Chondrocyte (in vitro differentiated cells): ENCODE measurements around the gene ARPIN. TPM values are rescaled to one million over a fixed set of nuclear protein-coding genes. Genes with fewer than 3 reads are reported as not detected.
"Not testable (repeated sequence)": the region's sequence is repeated elsewhere in the genome, so short reads cannot be mapped to it uniquely, and the experiment has no call there.

Experiments used
- DNase-seq: peaks from one replicate; pipeline ENCODE4 v3.0.0; 2021; ENCODE audit warnings: mixed read lengths, low spot score
- H3K27ac Mint-ChIP-seq: one replicate; pipeline ENCODE4 v1.8.0; 2021; ENCODE audit warnings: mild to moderate bottlenecking, moderate library complexity, mixed read lengths; ENCODE audit not compliant: unreplicated experiment
- H3K27me3 Mint-ChIP-seq: 2 replicates; pipeline ENCODE4 v1.8.0; 2021; ENCODE audit warnings: low read depth, mixed read lengths
- H3K36me3 Mint-ChIP-seq: 2 replicates; pipeline ENCODE4 v1.8.0; 2021; ENCODE audit warnings: low read depth, mixed read lengths
- H3K4me1 Mint-ChIP-seq: 2 replicates; pipeline ENCODE4 v1.8.0; 2021; ENCODE audit warnings: low read depth, mild to moderate bottlenecking, mixed read lengths
- H3K4me3 Mint-ChIP-seq: one replicate; pipeline ENCODE4 v1.8.0; 2021; ENCODE audit warnings: mild to moderate bottlenecking, moderate library complexity, mixed read lengths; ENCODE audit not compliant: unreplicated experiment
- H3K9me3 Mint-ChIP-seq: 2 replicates; pipeline ENCODE4 v1.8.0; 2021; ENCODE audit warnings: low read depth, mixed read lengths
- long read RNA-seq: library from polyadenylated mRNA; stranded (forward); transcript quantifications from one replicate; pipeline ENCODE4 v2.0.0, GENCODE V29; 2021
- total RNA-seq: library from RNA; stranded (reverse); gene quantifications from 3 replicates; pipeline ENCODE4 v1.2.1, GENCODE V29; 2021
- TF ChIP-seq, protein P1 (sequence below): fragments of 200-600 bp; sonication (generic); IDR thresholded peaks from 2 replicates; pipeline ENCODE4 v1.5.0; 2021; ENCODE audit warnings: antibody characterized with exemption, mild to moderate bottlenecking, moderate library complexity

The ARPIN gene
- total RNA-seq = 17.0 to 24.2 TPM (median 18.2 TPM) in 3 replicates
- long read RNA-seq, full-length matches to known transcripts = 11 of 14 reads
- long read RNA-seq, partial matches to known transcripts = 1 of 14 reads
- long read RNA-seq, other reads (novel, unspliced or antisense) = 2 of 14 reads

DNA sequence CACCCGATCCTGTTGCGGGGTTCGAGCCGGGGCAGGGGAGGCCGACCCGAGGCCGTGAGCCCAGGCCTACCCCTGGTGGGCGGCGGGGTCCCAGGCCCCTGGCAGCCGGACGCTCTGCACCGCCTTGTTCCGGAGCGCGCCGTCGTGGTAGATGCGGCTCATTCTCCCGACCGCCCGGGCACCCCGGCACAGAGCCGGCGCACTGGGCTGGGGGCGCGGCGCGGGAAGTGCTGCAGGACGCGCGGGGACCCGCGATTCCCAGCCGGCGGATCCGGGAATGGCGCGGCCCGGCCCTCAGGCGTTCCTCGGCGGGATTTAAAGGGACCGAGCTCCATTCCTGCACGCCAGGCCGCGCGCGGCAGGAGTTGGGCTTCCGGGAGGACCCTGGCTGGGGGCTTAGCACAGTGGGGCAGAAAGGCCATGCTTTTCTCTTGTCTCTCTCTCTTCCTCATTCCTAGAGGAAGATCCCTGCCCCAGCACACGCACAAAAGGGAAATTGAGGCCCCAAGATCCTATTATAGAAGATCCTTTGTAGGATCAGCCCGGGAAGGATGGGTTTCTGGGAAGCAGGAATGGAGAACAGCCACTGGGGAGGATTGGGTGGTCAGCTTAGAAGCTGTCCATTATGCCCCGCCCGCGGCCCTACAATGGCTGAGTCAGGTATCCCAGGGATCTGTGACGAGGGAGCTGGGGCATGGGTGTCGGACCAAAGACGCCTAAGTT, at the start of gene ARPIN:
Gene ARPIN (minus strand): TSS at position 279 of the 723 bp plus-strand sequence. CDS start 117 bp downstream, at position 162.
- Mint-ChIP-seq H3K9me3 (no peaks in the 10 kb centered on the region), H3K36me3 (peaks cover 4% of the 10 kb centered on the region), H3K4me3 (peak within 1 kb of the TSS; percentile 90), H3K27ac (peak within 1 kb of the TSS; percentile 74), H3K4me1 (peaks cover 20% of the 10 kb centered on the region), H3K27me3 (no peaks in the 10 kb centered on the region)
- TF ChIP-seq, protein P1, sequence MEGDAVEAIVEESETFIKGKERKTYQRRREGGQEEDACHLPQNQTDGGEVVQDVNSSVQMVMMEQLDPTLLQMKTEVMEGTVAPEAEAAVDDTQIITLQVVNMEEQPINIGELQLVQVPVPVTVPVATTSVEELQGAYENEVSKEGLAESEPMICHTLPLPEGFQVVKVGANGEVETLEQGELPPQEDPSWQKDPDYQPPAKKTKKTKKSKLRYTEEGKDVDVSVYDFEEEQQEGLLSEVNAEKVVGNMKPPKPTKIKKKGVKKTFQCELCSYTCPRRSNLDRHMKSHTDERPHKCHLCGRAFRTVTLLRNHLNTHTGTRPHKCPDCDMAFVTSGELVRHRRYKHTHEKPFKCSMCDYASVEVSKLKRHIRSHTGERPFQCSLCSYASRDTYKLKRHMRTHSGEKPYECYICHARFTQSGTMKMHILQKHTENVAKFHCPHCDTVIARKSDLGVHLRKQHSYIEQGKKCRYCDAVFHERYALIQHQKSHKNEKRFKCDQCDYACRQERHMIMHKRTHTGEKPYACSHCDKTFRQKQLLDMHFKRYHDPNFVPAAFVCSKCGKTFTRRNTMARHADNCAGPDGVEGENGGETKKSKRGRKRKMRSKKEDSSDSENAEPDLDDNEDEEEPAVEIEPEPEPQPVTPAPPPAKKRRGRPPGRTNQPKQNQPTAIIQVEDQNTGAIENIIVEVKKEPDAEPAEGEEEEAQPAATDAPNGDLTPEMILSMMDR = peak; percentile 30
- DNase-seq = no peak

DNA sequence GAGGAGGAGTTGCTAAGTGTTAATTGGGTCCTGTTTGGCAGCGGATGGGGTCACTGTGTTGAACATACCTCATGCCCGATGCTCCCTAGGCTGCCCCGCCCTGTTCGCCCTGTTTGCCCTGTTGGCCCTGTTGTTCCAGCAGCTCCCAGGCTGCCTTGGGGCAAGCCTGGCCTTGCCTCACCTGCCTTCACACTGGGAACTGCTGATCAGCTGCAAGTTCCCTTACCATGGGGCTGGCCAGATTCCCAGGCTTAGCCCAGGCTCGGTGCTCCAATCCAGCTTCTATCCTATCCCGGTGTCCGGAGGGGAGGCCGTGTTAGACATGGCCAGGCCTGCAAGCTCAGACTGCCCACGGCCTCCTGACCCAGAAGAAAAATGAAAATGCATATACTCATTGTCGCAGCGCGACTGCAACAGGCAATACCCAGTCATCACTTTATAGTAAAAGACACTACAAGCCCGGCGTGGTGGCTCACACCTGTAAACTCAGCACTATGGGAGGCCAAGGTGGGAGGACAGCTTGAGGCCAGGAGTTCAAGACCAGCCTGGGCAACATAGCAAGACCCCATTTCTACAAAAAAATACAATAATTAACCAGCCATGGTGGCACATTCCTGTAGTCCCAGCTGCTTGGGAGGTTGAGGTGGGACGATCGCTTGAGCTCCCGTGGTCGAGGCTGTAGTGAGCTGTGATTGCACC, 45.5 kb upstream of the ARPIN start:
- TF ChIP-seq, protein P1 = no peak
- Mint-ChIP-seq H3K27ac (no peak overlapping the region), H3K9me3 (no peaks in the 10 kb centered on the region), H3K27me3 (no peaks in the 10 kb centered on the region), H3K4me3 (no peak overlapping the region), H3K4me1 (peaks cover 3% of the 10 kb centered on the region), H3K36me3 (no peaks in the 10 kb centered on the region)
- peak; percentile 55 for DNase-seq

DNA sequence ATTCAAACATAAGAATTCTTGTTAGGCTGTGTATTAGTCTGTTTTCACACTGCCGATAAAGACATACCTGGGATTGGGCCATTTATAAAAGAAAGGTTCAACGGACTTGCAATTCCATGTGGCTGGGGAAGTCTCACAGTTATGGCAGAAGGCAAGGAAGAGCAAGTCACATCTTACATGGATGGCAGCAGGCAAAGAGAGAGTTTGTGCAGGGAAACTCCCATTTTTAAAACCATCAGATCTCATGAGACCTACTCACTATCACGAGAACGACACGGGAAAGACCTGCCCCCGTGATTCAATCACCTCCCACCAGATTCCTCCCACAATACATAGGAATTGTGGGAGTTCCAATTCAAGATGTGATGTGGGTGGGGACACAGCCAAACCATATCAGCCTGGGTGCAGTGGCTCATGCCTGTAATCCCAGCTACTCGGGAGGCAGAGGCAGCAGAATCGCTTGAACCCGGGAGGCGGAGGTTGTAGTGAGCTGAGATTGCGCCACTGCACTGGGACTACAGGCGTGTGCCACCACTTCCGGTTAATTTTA, 42.8 kb upstream of the ARPIN start:
- DNase-seq, H3K27ac Mint-ChIP-seq, H3K4me3 Mint-ChIP-seq, H3K4me1 Mint-ChIP-seq, H3K36me3 Mint-ChIP-seq, H3K9me3 Mint-ChIP-seq, H3K27me3 Mint-ChIP-seq: not testable (repeated sequence)

DNA sequence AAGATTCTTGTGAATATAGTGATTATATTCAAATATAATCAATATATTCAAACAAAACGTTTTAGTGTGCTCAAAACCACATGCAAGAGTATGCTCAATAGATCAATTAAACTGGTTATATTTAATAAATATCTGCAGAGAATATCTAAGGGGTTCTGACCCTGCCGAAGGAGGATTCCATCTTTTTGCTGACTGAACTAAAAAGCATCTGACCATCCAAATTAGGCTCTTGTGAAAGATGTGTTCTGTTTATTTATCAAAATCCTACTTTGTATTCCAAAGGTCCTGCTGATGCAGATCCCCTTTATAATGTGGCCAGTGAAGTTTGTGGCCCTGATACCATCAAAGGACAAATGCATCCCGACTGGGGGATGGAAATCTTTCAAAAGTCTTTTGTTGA, 41.8 kb upstream of the ARPIN start:
- no peaks in the 10 kb centered on the region for H3K27me3 Mint-ChIP-seq
- no peak for DNase-seq
- no peak overlapping the region for H3K4me3 Mint-ChIP-seq
- no peaks in the 10 kb centered on the region for H3K9me3 Mint-ChIP-seq
- TF ChIP-seq, protein P1 = no peak
- no peaks in the 10 kb centered on the region for H3K36me3 Mint-ChIP-seq
- H3K4me1 Mint-ChIP-seq = peaks cover 3% of the 10 kb centered on the region
- no peak overlapping the region for H3K27ac Mint-ChIP-seq

DNA sequence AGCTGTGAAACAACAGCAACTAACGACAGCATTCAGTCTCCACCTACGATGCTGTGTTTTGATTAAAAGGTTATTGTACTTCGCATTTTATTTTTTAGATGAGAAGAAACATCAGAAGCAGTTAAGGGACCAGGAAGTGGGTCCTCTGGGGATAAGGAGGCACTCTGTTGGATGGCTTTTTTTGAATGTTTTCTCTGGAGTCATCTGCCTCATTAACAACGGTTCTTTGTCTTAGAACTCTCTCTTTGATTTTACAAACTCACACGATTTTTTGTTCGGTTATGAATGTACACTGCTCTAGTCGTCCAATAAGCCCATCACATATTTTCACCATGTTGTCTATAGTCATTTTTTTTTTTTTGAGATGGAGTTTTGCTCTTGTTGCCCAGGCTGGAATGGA, 36.0 kb upstream of the ARPIN start:
- Mint-ChIP-seq H3K27ac (no peak overlapping the region), H3K9me3 (no peaks in the 10 kb centered on the region), H3K4me1 (no peaks in the 10 kb centered on the region), H3K4me3 (no peak overlapping the region), H3K36me3 (no peaks in the 10 kb centered on the region), H3K27me3 (no peaks in the 10 kb centered on the region)
- TF ChIP-seq, protein P1 = no peak
- no peak for DNase-seq
